CD8-positive, alpha-beta memory T cell (primary cell): ENCODE results near the gene LUC7L2. TPM values are rescaled to one million over a fixed set of nuclear protein-coding genes. Genes with fewer than 3 reads are reported as not detected.
"Not testable (repeated sequence)": the region's sequence is repeated elsewhere in the genome, so short reads cannot be mapped to it uniquely, and the experiment has no call there.

Experiments used
- CTCF ChIA-PET: fragments of 350-600 bp; sonication (Branson Sonifier 250); formaldehyde crosslinking; loops from one replicate; lab custom pipeline; 2021; ENCODE audit warnings: antibody characterized with exemption; lab: Charles Lee
- POLR2A ChIA-PET: fragments of 350-600 bp; sonication (Branson Sonifier 250); formaldehyde crosslinking; loops from one replicate; lab custom pipeline; 2021; ENCODE audit warnings: antibody characterized with exemption; lab: Charles Lee
- DNase-seq, 5 donors: peaks; one replicate each; pipeline versions ENCODE4 v3.0.0 to v3.0.0-alpha.2; 2020 to 2022; ENCODE audit warnings: mixed read lengths in 1 of 5
- H3K27ac ChIP-seq: one replicate; pipeline ENCODE4 v1.7.0; 2013; ENCODE audit warnings: low read depth, mild to moderate bottlenecking, low read length, moderate library complexity
- H3K27me3 ChIP-seq: 2 replicates; pipeline ENCODE4 v1.7.0; 2013; ENCODE audit warnings: low read length, mild to moderate bottlenecking; ENCODE audit not compliant: insufficient read depth, poor library complexity, severe bottlenecking
- H3K36me3 ChIP-seq: 2 replicates; pipeline ENCODE4 v1.7.0; 2013; ENCODE audit warnings: mild to moderate bottlenecking, low read length, moderate library complexity; ENCODE audit not compliant: insufficient read depth
- H3K4me1 ChIP-seq: 2 replicates; pipeline ENCODE4 v1.7.0; 2013; ENCODE audit warnings: mild to moderate bottlenecking, low read length, moderate library complexity; ENCODE audit not compliant: insufficient read depth
- H3K4me3 ChIP-seq: 2 replicates; pipeline ENCODE4 v1.7.0; 2013; ENCODE audit warnings: mild to moderate bottlenecking, low read length
- H3K9me3 ChIP-seq: 2 replicates; pipeline ENCODE4 v1.7.0; 2013; ENCODE audit warnings: mild to moderate bottlenecking, low read length
- H3K27ac Mint-ChIP-seq, 8 donors: one replicate each; pipeline ENCODE4 v1.8.0; 2020 to 2021; ENCODE audit warnings: mixed read lengths in 8 of 8, mild to moderate bottlenecking in 6 of 8, inconsistent platforms in 3 of 8, moderate library complexity in 3 of 8
- H3K27me3 Mint-ChIP-seq, 2 donors: one replicate each; pipeline ENCODE4 v1.8.0; 2020 to 2021; ENCODE audit warnings: mixed read lengths in 2 of 2, mild to moderate bottlenecking in 1 of 2, moderate library complexity in 1 of 2
- H3K36me3 Mint-ChIP-seq, 3 donors: one replicate each; pipeline ENCODE4 v1.8.0; 2020 to 2021; ENCODE audit warnings: mixed read lengths in 3 of 3, inconsistent platforms in 1 of 3, mild to moderate bottlenecking in 1 of 3
- H3K4me1 Mint-ChIP-seq, 3 donors: one replicate each; pipeline ENCODE4 v1.8.0; 2020 to 2021; ENCODE audit warnings: mixed read lengths in 3 of 3, inconsistent platforms in 1 of 3, mild to moderate bottlenecking in 1 of 3
- H3K4me3 Mint-ChIP-seq, 7 donors: one replicate each; pipeline ENCODE4 v1.8.0; 2020 to 2021; ENCODE audit warnings: mixed read lengths in 7 of 7, mild to moderate bottlenecking in 6 of 7, moderate library complexity in 4 of 7, inconsistent platforms in 2 of 7
- H3K9me3 Mint-ChIP-seq, 5 donors: one replicate each; pipeline ENCODE4 v1.8.0; 2020 to 2022; ENCODE audit warnings: mixed read lengths in 5 of 5, mild to moderate bottlenecking in 3 of 5, moderate library complexity in 2 of 5, inconsistent platforms in 1 of 5
- polyA plus RNA-seq: library from polyadenylated mRNA; unstranded; fragments of 300-500 nt; fragmentation: Illumina TruSeq; gene quantifications from one replicate; pipeline ENCODE4 v1.2.3, GENCODE V29; 2021
- total RNA-seq, 2 experiments: library from RNA; stranded (reverse); gene quantifications; one replicate each; pipeline ENCODE4 v1.2.3, GENCODE V29; 2021

LUC7L2 gene
- total and polyA plus RNA-seq, 3 experiments from 2014 or later = 72.0 to 164 (median 150) TPM

DNA sequence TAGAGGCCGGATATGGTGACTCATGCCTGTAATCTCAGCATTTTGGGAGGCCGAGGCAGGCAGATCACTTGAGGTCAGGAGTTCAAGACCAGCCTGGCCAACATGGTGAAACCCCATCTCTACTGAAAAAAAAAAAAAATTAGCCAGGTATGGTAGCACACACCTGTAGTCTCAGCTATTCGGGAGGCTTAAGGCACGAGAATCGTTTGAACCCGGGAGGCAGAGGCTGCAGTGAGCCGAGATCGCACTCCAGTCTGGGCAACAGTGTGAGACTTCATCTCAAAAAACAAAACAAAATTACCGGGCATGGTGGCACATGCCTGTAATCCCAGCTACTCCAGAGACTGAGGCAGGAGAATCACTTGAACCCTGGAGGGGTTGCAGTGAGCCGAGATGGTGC, 66.0 kb downstream of the LUC7L2 start:
- H3K27me3 ChIP-seq, H3K9me3 ChIP-seq, H3K27ac Mint-ChIP-seq, H3K27ac ChIP-seq, H3K4me1 ChIP-seq, H3K27me3 Mint-ChIP-seq, H3K9me3 Mint-ChIP-seq, DNase-seq, H3K4me3 ChIP-seq, H3K4me3 Mint-ChIP-seq, H3K4me1 Mint-ChIP-seq: not testable (repeated sequence)
- CTCF ChIA-PET = interaction anchor here (0.6 to 1.2 kb wide), 2 partner anchors 11 to 315 kb away, joined by 4 to 7 read pairs; no protein-coding TSS in a partner anchor
- POLR2A ChIA-PET = interaction anchor here (0.7 kb wide), 2 partner anchors 11 to 391 kb away, joined by 3 to 9 read pairs; no protein-coding TSS in a partner anchor
- H3K36me3 ChIP-seq = peaks cover 10% of the 10 kb centered on the region
- H3K36me3 Mint-ChIP-seq = peaks cover 0 to 48% (median 11%) of the 10 kb centered on the region in 3 donors

DNA sequence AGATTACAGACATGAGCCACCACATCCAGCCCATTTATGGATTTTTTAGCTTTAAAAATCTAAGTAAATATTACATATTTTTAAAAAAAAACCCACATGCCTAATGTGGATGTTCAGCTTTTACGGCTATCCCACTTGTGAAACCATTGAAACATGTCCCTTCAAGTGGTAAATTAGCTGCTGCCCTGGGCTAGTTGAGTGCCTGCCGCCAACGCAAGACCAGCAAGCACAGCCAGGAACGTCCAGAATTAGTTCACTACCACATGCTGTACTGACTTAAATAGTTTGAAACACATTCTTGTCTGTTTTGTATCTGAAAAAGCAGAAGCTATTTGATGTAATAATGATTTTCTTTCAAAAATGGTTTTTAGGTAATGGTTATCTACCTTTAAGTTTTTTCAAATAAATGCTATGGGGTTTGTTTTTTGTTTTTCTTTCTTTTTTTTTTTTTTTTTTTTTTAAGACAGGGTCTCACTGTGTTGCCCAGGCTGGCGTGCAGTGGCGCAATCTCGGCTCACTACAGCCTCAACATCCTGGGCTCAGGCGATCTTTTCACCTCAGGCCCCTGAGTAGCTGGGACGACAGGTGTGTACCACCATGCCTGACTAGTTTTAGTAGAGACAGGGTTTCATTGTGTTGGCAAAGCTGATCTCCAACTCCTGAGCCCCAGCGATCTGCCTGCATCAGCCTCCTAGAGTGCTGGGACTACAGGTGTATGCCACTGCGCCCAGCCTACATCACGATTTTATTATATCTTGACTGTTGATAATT, 66.7 kb downstream of the LUC7L2 start:
- POLR2A ChIA-PET = interaction anchor here (0.7 kb wide), 2 partner anchors 65 to 392 kb away, joined by 4 to 9 read pairs; no protein-coding TSS in a partner anchor
- H3K27me3 Mint-ChIP-seq = no peaks in the 10 kb centered on the region

DNA sequence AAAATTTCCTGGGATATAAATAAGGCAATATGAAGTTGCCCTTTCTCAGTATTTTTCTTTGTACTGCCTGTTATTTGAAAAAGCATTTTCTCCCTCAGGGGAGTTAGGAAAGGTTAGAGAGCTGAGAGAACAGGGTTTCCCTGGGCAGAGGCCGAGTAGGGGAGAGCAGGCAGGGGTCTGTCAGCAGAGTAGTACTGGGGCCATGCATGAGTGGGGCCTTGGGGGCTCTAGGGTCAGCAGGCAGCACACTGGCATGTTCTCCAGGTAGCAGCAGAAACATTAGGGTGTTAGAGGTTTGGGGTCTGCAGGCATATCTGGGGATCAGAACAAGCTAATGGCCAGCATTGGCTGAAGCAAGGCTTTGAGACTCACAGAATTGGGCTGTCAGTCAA, 67.3 kb downstream of the LUC7L2 start:
- no peaks in the 10 kb centered on the region for H3K4me1 Mint-ChIP-seq
- CTCF ChIA-PET = no interaction called here
- peak overlapping the region in 1 of 8 donors; percentile 90 for H3K27ac Mint-ChIP-seq

More for the DNA sequence above, 66.7 kb downstream of the LUC7L2 start:
- Mint-ChIP-seq H3K27ac (no peak overlapping the region), H3K4me3 (no peak overlapping the region), H3K36me3 (peaks cover 0 to 43% (median 12%) of the 10 kb centered on the region in 3 donors), H3K4me1 (no peaks in the 10 kb centered on the region), H3K9me3 (no peaks in the 10 kb centered on the region)
- Histone ChIP-seq H3K27me3 (no peaks in the 10 kb centered on the region), H3K9me3 (no peaks in the 10 kb centered on the region), H3K4me1 (no peaks in the 10 kb centered on the region), H3K4me3 (no peak overlapping the region), H3K27ac (no peak overlapping the region), H3K36me3 (peaks cover 10% of the 10 kb centered on the region)
- no peak for DNase-seq
- CTCF ChIA-PET = interaction anchor here (1.2 kb wide), 1 partner anchor 10 kb away, joined by 7 read pairs; no protein-coding TSS in a partner anchor

DNA sequence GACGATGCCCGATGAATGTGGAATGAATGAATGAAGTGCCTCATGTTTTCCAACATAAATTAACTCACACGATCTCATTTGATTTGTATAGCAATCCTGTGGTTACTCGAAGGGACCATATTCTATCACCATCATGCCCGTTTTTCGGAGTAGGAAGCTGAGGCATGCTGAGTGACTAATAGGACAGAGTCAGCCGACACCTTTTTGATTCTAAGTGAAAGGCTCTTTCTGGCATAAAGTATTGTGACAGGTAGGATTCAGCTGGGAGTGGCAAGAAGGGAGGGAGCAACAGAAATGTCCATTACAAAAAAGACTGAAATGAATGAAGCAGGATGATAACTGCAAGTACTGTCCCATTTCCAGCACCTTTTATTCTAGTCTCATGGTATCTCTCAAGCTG, 68.1 kb downstream of the LUC7L2 start:
- DNase-seq = no peak
- Mint-ChIP-seq H3K9me3 (no peaks in the 10 kb centered on the region), H3K27me3 (no peaks in the 10 kb centered on the region), H3K4me1 (peaks cover 0 to 5% (median 0%) of the 10 kb centered on the region in 3 donors), H3K27ac (peak overlapping the region in 2 of 8 donors; percentile 7 to 55), H3K36me3 (peaks cover 0 to 34% (median 10%) of the 10 kb centered on the region in 3 donors), H3K4me3 (no peak overlapping the region)
- Histone ChIP-seq H3K36me3 (peaks cover under 1% of the 10 kb centered on the region), H3K27me3 (no peaks in the 10 kb centered on the region), H3K4me1 (no peaks in the 10 kb centered on the region), H3K9me3 (no peaks in the 10 kb centered on the region), H3K27ac (no peak overlapping the region), H3K4me3 (no peak overlapping the region)
- ChIA-PET POLR2A (no interaction called here), CTCF (interaction anchor here (0.7 kb wide), 1 partner anchor 38 kb away, joined by 3 read pairs; no protein-coding TSS in a partner anchor)

More for the DNA sequence above, 67.3 kb downstream of the LUC7L2 start:
- POLR2A ChIA-PET = no interaction called here
- H3K27me3 ChIP-seq = no peaks in the 10 kb centered on the region
- no peak for DNase-seq
- no peaks in the 10 kb centered on the region for H3K9me3 Mint-ChIP-seq
- no peak overlapping the region for H3K27ac ChIP-seq
- H3K27me3 Mint-ChIP-seq = no peaks in the 10 kb centered on the region
- no peaks in the 10 kb centered on the region for H3K9me3 ChIP-seq
- H3K4me1 ChIP-seq = no peaks in the 10 kb centered on the region
- no peak overlapping the region for H3K4me3 Mint-ChIP-seq
- peaks cover 0 to 40% (median 10%) of the 10 kb centered on the region in 3 donors for H3K36me3 Mint-ChIP-seq
- no peak overlapping the region for H3K4me3 ChIP-seq
- H3K36me3 ChIP-seq = peaks cover 8% of the 10 kb centered on the region

DNA sequence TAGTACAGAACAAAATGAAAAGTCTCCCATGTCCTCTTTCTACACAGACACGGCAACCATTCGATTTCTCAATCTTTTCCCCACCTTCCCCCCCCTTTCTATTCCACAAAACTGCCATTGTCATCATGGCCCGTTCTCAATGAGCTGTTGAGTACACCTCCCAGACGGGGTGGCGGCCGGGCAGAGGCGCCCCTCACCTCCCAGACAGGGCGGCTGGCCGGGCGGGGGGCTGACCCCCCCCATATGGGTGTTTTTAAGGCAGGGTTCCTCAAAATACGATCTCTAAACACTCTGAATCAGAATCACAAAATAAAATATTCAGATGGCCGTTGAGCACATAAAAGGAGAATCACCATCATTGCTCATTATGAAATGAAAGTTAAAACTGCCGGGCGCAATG, 70.0 kb downstream of the LUC7L2 start:
- H3K27ac Mint-ChIP-seq, H3K4me3 ChIP-seq, H3K9me3 ChIP-seq, POLR2A ChIA-PET, H3K27me3 Mint-ChIP-seq, H3K4me3 Mint-ChIP-seq, H3K4me1 ChIP-seq, H3K27ac ChIP-seq, CTCF ChIA-PET, H3K27me3 ChIP-seq, H3K9me3 Mint-ChIP-seq, DNase-seq, H3K36me3 ChIP-seq: not testable (repeated sequence)
- Mint-ChIP-seq H3K4me1 (peaks cover 7 to 15% (median 8%) of the 10 kb centered on the region in 3 donors), H3K36me3 (peaks cover 0 to 22% (median 13%) of the 10 kb centered on the region in 3 donors)

DNA sequence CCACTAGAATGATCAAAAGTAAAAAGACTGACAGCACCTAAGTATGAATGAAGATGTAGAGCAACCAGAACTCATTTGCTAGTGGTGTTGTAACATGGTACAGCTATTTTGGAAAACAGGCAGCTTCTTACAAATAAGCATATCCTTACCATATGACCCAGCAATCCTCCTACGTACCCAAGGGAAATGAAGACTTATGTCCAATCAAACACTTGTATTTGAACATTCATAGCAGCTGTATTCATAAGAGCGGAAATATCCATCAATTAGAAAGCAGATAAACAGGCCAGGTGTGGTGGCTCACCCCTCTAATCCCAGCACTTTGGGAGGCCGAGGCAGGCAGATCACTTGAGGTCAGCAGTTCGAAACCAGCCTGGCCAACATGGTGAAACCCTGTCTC, 70.7 kb downstream of the LUC7L2 start:
- no peaks in the 10 kb centered on the region for H3K9me3 Mint-ChIP-seq
- no peak overlapping the region for H3K4me3 Mint-ChIP-seq
- no peaks in the 10 kb centered on the region for H3K27me3 Mint-ChIP-seq
- no peak for DNase-seq
- Histone ChIP-seq H3K27ac (no peak overlapping the region), H3K4me3 (no peak overlapping the region), H3K4me1 (peaks cover 8% of the 10 kb centered on the region), H3K9me3 (no peaks in the 10 kb centered on the region), H3K27me3 (no peaks in the 10 kb centered on the region), H3K36me3 (no peaks in the 10 kb centered on the region)
- H3K4me1 Mint-ChIP-seq = peaks cover 8 to 17% (median 9%) of the 10 kb centered on the region in 3 donors
- ChIA-PET POLR2A (no interaction called here), CTCF (no interaction called here)
- H3K36me3 Mint-ChIP-seq = peaks cover 0 to 19% (median 13%) of the 10 kb centered on the region in 3 donors
- H3K27ac Mint-ChIP-seq = no peak overlapping the region

DNA sequence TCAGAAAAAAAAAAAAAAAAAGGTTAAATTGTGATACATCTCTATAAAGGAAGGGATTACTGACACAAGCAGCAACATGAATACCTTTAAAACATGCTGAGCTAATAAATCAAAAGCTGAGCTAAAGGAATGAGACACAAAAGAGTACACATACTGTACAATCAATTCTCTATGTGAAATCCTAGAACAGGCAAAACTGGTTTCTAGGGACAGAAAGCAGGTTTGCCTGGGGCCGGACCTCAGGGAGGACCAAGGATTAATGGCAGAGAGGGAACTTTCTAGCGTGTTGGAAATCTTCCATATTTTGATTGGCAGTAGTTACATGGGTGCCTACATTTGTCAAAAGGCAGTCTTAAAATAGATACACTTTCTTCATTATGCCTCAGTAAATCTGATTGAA, 71.3 kb downstream of the LUC7L2 start:
- CTCF ChIA-PET = no interaction called here
- Mint-ChIP-seq H3K36me3 (peaks cover 0 to 19% (median 13%) of the 10 kb centered on the region in 3 donors), H3K27ac (no peak overlapping the region), H3K4me3 (no peak overlapping the region), H3K4me1 (peaks cover 8 to 20% (median 9%) of the 10 kb centered on the region in 3 donors), H3K9me3 (no peaks in the 10 kb centered on the region), H3K27me3 (no peaks in the 10 kb centered on the region)
- no peak overlapping the region for H3K4me3 ChIP-seq
- no peaks in the 10 kb centered on the region for H3K36me3 ChIP-seq
- POLR2A ChIA-PET = no interaction called here
- DNase-seq = no peak
- H3K27me3 ChIP-seq = no peaks in the 10 kb centered on the region
- H3K27ac ChIP-seq = no peak overlapping the region
- peaks cover 8% of the 10 kb centered on the region for H3K4me1 ChIP-seq
- no peaks in the 10 kb centered on the region for H3K9me3 ChIP-seq

DNA sequence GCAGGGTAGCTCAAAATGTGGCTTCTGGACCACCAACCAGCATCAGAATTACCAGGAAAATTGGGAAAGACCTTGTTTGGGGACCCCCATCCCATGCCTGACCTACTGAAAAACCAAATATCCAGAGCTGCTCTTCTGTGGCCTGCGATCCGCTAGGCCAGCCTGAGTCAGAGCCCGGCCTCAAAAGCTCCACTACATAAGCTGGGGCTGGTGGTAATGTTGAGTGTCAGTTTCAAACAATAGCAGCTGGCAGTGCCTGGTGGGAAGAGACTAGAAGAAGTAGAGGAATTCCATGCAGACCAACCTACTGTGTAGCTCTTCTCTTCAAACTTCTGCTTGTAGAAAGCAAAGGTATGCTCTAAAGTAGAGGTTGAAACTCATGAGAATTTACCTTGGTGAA, 71.8 kb downstream of the LUC7L2 start:
- no peaks in the 10 kb centered on the region for H3K27me3 Mint-ChIP-seq
- no peak overlapping the region for H3K4me3 Mint-ChIP-seq
- peaks cover 8 to 20% (median 9%) of the 10 kb centered on the region in 3 donors for H3K4me1 Mint-ChIP-seq
- no peaks in the 10 kb centered on the region for H3K9me3 Mint-ChIP-seq
- H3K9me3 ChIP-seq = no peaks in the 10 kb centered on the region
- ChIA-PET POLR2A (no interaction called here), CTCF (no interaction called here)
- H3K4me3 ChIP-seq = no peak overlapping the region
- H3K4me1 ChIP-seq = peaks cover 8% of the 10 kb centered on the region
- H3K27me3 ChIP-seq = no peaks in the 10 kb centered on the region
- no peak overlapping the region for H3K27ac Mint-ChIP-seq
- DNase-seq = no peak
- peaks cover 0 to 17% (median 13%) of the 10 kb centered on the region in 3 donors for H3K36me3 Mint-ChIP-seq
- no peaks in the 10 kb centered on the region for H3K36me3 ChIP-seq
- no peak overlapping the region for H3K27ac ChIP-seq
